WTC11 (cell line): Measurements from ENCODE around the gene ENPP6.

ENCODE experiments used
- CREB1 ChIP-seq: sonication (generic); formaldehyde crosslinking; IDR thresholded peaks from 2 replicates; pipeline ENCODE4 v1.8.0; 2023; ENCODE audit warnings: mild to moderate bottlenecking, missing genetic modification reagents
- NR2C2 ChIP-seq: sonication (generic); formaldehyde crosslinking; IDR thresholded peaks from 2 replicates; pipeline ENCODE4 v1.8.0; 2022; ENCODE audit warnings: mild to moderate bottlenecking, missing genetic modification reagents
- TF ChIP-seq, protein P1 (sequence below): fragments of 200-600 bp; IDR thresholded peaks from 2 replicates; pipeline ENCODE4 v1.8.0; 2022; ENCODE audit warnings: antibody characterized with exemption
- TF ChIP-seq, protein P2 (sequence below): sonication (generic); formaldehyde crosslinking; IDR thresholded peaks from 2 replicates; pipeline ENCODE4 v1.8.0; 2022; ENCODE audit warnings: mild to moderate bottlenecking, missing genetic modification reagents
- TF ChIP-seq, protein P3 (sequence below): sonication (generic); formaldehyde crosslinking; IDR thresholded peaks from 2 replicates; pipeline ENCODE4 v1.8.1; 2022; ENCODE audit warnings: missing genetic modification reagents, borderline replicate concordance
- TF ChIP-seq, protein P4 (sequence below): sonication (generic); formaldehyde crosslinking; IDR thresholded peaks from 2 replicates; pipeline ENCODE4 v1.8.0; 2022; ENCODE audit warnings: mild to moderate bottlenecking, missing genetic modification reagents
- TF ChIP-seq, protein P5 (sequence below): sonication (generic); formaldehyde crosslinking; IDR thresholded peaks from 2 replicates; pipeline ENCODE4 v1.8.1; 2022; ENCODE audit warnings: mild to moderate bottlenecking, missing genetic modification reagents, moderate library complexity, borderline replicate concordance
- TF ChIP-seq, protein P6 (sequence below): sonication (generic); formaldehyde crosslinking; IDR thresholded peaks from 2 replicates; pipeline ENCODE4 v1.8.1; 2022; ENCODE audit warnings: low read depth, missing genetic modification reagents, borderline replicate concordance
- TF ChIP-seq, protein P7 (sequence below): sonication (generic); formaldehyde crosslinking; IDR thresholded peaks from 2 replicates; pipeline ENCODE4 v1.8.1; 2023; ENCODE audit warnings: mild to moderate bottlenecking, missing genetic modification reagents, moderate library complexity
- TF ChIP-seq, protein P8 (sequence below): sonication (generic); formaldehyde crosslinking; IDR thresholded peaks from 2 replicates; pipeline ENCODE4 v1.8.1; 2023; ENCODE audit warnings: mild to moderate bottlenecking, missing genetic modification reagents, moderate library complexity
- TF ChIP-seq, protein P9 (sequence below): sonication (generic); formaldehyde crosslinking; IDR thresholded peaks from 2 replicates; pipeline ENCODE4 v1.8.0; 2023; ENCODE audit warnings: missing genetic modification reagents

DNA sequence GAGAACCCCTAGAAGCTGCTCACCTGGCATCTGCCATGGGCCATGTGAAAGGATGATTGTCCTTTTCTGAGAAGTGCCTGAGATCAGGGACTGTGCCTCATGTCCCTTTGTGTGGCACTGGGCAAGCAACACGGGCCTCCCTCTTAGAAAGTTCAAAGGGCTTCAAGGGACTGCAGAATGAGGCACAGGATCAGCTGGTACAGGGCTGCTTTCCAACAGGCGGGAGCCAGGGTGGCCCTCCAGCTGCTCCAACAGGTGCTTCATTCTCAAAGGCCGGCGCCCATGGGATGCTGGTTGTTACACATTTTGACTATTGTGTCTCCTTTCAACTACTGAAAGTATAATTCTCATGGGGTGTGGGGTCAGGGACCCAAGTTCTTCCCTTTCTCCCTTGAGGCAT is 114.7 kb downstream of the ENPP6 start:
- TF ChIP-seq, protein P1, sequence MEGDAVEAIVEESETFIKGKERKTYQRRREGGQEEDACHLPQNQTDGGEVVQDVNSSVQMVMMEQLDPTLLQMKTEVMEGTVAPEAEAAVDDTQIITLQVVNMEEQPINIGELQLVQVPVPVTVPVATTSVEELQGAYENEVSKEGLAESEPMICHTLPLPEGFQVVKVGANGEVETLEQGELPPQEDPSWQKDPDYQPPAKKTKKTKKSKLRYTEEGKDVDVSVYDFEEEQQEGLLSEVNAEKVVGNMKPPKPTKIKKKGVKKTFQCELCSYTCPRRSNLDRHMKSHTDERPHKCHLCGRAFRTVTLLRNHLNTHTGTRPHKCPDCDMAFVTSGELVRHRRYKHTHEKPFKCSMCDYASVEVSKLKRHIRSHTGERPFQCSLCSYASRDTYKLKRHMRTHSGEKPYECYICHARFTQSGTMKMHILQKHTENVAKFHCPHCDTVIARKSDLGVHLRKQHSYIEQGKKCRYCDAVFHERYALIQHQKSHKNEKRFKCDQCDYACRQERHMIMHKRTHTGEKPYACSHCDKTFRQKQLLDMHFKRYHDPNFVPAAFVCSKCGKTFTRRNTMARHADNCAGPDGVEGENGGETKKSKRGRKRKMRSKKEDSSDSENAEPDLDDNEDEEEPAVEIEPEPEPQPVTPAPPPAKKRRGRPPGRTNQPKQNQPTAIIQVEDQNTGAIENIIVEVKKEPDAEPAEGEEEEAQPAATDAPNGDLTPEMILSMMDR = no peak
- TF ChIP-seq, protein P2, sequence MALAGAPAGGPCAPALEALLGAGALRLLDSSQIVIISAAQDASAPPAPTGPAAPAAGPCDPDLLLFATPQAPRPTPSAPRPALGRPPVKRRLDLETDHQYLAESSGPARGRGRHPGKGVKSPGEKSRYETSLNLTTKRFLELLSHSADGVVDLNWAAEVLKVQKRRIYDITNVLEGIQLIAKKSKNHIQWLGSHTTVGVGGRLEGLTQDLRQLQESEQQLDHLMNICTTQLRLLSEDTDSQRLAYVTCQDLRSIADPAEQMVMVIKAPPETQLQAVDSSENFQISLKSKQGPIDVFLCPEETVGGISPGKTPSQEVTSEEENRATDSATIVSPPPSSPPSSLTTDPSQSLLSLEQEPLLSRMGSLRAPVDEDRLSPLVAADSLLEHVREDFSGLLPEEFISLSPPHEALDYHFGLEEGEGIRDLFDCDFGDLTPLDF = no peak
- TF ChIP-seq, protein P3, sequence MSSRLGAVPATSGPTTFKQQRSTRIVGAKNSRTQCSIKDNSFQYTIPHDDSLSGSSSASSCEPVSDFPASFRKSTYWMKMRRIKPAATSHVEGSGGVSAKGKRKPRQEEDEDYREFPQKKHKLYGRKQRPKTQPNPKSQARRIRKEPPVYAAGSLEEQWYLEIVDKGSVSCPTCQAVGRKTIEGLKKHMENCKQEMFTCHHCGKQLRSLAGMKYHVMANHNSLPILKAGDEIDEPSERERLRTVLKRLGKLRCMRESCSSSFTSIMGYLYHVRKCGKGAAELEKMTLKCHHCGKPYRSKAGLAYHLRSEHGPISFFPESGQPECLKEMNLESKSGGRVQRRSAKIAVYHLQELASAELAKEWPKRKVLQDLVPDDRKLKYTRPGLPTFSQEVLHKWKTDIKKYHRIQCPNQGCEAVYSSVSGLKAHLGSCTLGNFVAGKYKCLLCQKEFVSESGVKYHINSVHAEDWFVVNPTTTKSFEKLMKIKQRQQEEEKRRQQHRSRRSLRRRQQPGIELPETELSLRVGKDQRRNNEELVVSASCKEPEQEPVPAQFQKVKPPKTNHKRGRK (CRISPR knock-in tag) = no peak
- TF ChIP-seq NR2C2 = no peak
- TF ChIP-seq, protein P4, sequence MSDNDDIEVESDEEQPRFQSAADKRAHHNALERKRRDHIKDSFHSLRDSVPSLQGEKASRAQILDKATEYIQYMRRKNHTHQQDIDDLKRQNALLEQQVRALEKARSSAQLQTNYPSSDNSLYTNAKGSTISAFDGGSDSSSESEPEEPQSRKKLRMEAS (CRISPR knock-in tag) = no peak
- TF ChIP-seq, protein P5, sequence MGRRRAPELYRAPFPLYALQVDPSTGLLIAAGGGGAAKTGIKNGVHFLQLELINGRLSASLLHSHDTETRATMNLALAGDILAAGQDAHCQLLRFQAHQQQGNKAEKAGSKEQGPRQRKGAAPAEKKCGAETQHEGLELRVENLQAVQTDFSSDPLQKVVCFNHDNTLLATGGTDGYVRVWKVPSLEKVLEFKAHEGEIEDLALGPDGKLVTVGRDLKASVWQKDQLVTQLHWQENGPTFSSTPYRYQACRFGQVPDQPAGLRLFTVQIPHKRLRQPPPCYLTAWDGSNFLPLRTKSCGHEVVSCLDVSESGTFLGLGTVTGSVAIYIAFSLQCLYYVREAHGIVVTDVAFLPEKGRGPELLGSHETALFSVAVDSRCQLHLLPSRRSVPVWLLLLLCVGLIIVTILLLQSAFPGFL (CRISPR knock-in tag) = no peak
- TF ChIP-seq, protein P6, sequence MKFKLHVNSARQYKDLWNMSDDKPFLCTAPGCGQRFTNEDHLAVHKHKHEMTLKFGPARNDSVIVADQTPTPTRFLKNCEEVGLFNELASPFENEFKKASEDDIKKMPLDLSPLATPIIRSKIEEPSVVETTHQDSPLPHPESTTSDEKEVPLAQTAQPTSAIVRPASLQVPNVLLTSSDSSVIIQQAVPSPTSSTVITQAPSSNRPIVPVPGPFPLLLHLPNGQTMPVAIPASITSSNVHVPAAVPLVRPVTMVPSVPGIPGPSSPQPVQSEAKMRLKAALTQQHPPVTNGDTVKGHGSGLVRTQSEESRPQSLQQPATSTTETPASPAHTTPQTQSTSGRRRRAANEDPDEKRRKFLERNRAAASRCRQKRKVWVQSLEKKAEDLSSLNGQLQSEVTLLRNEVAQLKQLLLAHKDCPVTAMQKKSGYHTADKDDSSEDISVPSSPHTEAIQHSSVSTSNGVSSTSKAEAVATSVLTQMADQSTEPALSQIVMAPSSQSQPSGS (CRISPR knock-in tag) = no peak
- TF ChIP-seq, protein P7, sequence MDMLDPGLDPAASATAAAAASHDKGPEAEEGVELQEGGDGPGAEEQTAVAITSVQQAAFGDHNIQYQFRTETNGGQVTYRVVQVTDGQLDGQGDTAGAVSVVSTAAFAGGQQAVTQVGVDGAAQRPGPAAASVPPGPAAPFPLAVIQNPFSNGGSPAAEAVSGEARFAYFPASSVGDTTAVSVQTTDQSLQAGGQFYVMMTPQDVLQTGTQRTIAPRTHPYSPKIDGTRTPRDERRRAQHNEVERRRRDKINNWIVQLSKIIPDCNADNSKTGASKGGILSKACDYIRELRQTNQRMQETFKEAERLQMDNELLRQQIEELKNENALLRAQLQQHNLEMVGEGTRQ = no peak
- TF ChIP-seq, protein P8, sequence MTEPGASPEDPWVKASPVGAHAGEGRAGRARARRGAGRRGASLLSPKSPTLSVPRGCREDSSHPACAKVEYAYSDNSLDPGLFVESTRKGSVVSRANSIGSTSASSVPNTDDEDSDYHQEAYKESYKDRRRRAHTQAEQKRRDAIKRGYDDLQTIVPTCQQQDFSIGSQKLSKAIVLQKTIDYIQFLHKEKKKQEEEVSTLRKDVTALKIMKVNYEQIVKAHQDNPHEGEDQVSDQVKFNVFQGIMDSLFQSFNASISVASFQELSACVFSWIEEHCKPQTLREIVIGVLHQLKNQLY = no peak
- TF ChIP-seq, protein P9, sequence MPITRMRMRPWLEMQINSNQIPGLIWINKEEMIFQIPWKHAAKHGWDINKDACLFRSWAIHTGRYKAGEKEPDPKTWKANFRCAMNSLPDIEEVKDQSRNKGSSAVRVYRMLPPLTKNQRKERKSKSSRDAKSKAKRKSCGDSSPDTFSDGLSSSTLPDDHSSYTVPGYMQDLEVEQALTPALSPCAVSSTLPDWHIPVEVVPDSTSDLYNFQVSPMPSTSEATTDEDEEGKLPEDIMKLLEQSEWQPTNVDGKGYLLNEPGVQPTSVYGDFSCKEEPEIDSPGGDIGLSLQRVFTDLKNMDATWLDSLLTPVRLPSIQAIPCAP = no peak
- no peak for TF ChIP-seq CREB1 (CRISPR knock-in tag)
